ENCODE results near the gene NECTIN1.

The NECTIN1 gene

GRCh38 chr11:119668676-119669075, 60.3 kb downstream of the NECTIN1 start:
- DNase-seq (ENCODE audit: extremely low read depth, low read depth), result no peak
- no peak overlapping the region for H3K4me3 ChIP-seq (replicated peaks; ENCODE audit: low read depth, low read length)
- no peak for TF ChIP-seq CTCF (IDR thresholded peaks at IDR 0.05; ENCODE audit: low read depth, low read length, missing control alignments)

- no peak overlapping the region for H3K4me3 ChIP-seq (replicated peaks; ENCODE audit: low read depth, low read length)
- DNase-seq (ENCODE audit: extremely low read depth, low read depth), result peak; percentile 24
- peak; percentile 93 for TF ChIP-seq CTCF (IDR thresholded peaks at IDR 0.05; ENCODE audit: low read depth, low read length, missing control alignments)
Measured at GRCh38 chr11:119666463-119667131, 62.4 kb downstream of the NECTIN1 start.

- no peak for DNase-seq (ENCODE audit: extremely low read depth, low read depth)
- TF ChIP-seq CTCF (IDR thresholded peaks at IDR 0.05; ENCODE audit: low read depth, low read length, missing control alignments), result no peak
- H3K4me3 ChIP-seq (replicated peaks; ENCODE audit: low read depth, low read length), result no peak overlapping the region
Measured at GRCh38 chr11:119666061-119666460, 62.9 kb downstream of the NECTIN1 start.

GRCh38 chr11:119664701-119665420, 64.1 kb downstream of the NECTIN1 start:
- TF ChIP-seq CTCF (IDR thresholded peaks at IDR 0.05; ENCODE audit: low read depth, low read length, missing control alignments), result no peak
- DNase-seq (ENCODE audit: extremely low read depth, low read depth), result no peak
- no peak overlapping the region for H3K4me3 ChIP-seq (replicated peaks; ENCODE audit: low read depth, low read length)

GRCh38 chr11:119664063-119664572, 64.9 kb downstream of the NECTIN1 start:
- no peak for DNase-seq (ENCODE audit: extremely low read depth, low read depth)
- no peak overlapping the region for H3K4me3 ChIP-seq (replicated peaks; ENCODE audit: low read depth, low read length)
- no peak for TF ChIP-seq CTCF (IDR thresholded peaks at IDR 0.05; ENCODE audit: low read depth, low read length, missing control alignments)

- no peak for TF ChIP-seq CTCF (IDR thresholded peaks at IDR 0.05; ENCODE audit: low read depth, low read length, missing control alignments)
- no peak overlapping the region for H3K4me3 ChIP-seq (replicated peaks; ENCODE audit: low read depth, low read length)
- DNase-seq (ENCODE audit: extremely low read depth, low read depth), result no peak
Measured at GRCh38 chr11:119663279-119663678, 65.7 kb downstream of the NECTIN1 start.

All from HFF-Myc (cell line).